ENCODE results near the gene GRB7. TPM values are rescaled to one million over a fixed set of nuclear protein-coding genes. Genes with fewer than 3 reads are reported as not detected.

Gene GRB7
- total and polyA plus RNA-seq, 2 donors (not counting 1 experiment from before 2014, with no cell fraction given), result 0.81 to 0.84 TPM

GRCh38 chr17:39742126-39742855, 4.6 kb downstream of the GRB7 start:
- H3K27ac ChIP-seq (ENCODE audit: low read length in 2 of 2), result no peak overlapping the region
- H3K4me1 Mint-ChIP-seq, result peaks cover 28% of the 10 kb centered on the region
- DNase-seq, result no peak
- no peak overlapping the region for H3K4me3 ChIP-seq (ENCODE audit: control extremely low read depth in 1 of 5, extremely low read depth in 1 of 5, insufficient read depth in 1 of 5, low read depth in 2 of 5, low read length in 4 of 5)
- no peak overlapping the region for H2AFZ ChIP-seq (ENCODE audit: insufficient read depth, low read depth, low read length, poor library complexity, severe bottlenecking)
- CTCF ChIA-PET, result interaction anchor here (1.4 kb wide), 1 partner anchor 12 kb away, joined by 5 read pairs; the partner anchor contains the start of gene MIEN1
- no peak overlapping the region for H3K4me2 ChIP-seq (replicated peaks; ENCODE audit: low read depth, low read length, poor library complexity, severe bottlenecking)
- H3K27me3 ChIP-seq (replicated peaks in 1 of 4; ENCODE audit: control extremely low read depth in 1 of 4, control insufficient read depth in 3 of 4, insufficient read depth in 4 of 4, low read length in 3 of 4), result peaks cover 0 to 34% (median 12%) of the 10 kb centered on the region in 4 experiments
- WGBS (ENCODE audit: insufficient coverage), result 94% methylated on average over 12 of the region's 18 CpGs
- TF ChIP-seq EZH2 (IDR thresholded peaks at IDR 0.05; ENCODE audit: borderline replicate concordance, insufficient read depth, low read depth, low read length, poor library complexity, severe bottlenecking) (no peak), CTCF (IDR thresholded peaks at IDR 0.05) (no peak)
- H3K4me1 ChIP-seq (ENCODE audit: control insufficient read depth in 2 of 2, insufficient read depth in 2 of 2, low read length in 2 of 2), result peaks cover 32 to 35% of the 10 kb centered on the region in 2 donors
- no peaks in the 10 kb centered on the region for H3K9me3 Mint-ChIP-seq (ENCODE audit: insufficient read depth)
- H3K27me3 Mint-ChIP-seq, result peaks cover 19% of the 10 kb centered on the region
- H3K27ac Mint-ChIP-seq, result no peak overlapping the region
- H3K36me3 ChIP-seq (replicated peaks in 1 of 2; ENCODE audit: control extremely low read depth in 1 of 2, control insufficient read depth in 1 of 2, extremely low read depth in 1 of 2, insufficient read depth in 2 of 2, low read length in 1 of 2), result no peaks in the 10 kb centered on the region
- H3K9ac ChIP-seq (ENCODE audit: low read length), result no peak overlapping the region
- peaks cover 2% of the 10 kb centered on the region for H3K79me2 ChIP-seq (ENCODE audit: control insufficient read depth, insufficient read depth, low read length)
- no peak overlapping the region for H3K4me3 Mint-ChIP-seq
- H4K20me1 ChIP-seq (ENCODE audit: control insufficient read depth, insufficient read depth, low read length, poor library complexity, severe bottlenecking), result no peaks in the 10 kb centered on the region
- no peak for ATAC-seq (ENCODE audit: low read depth)
- intact Hi-C loops (cut with micrococcal nuclease), result no loop called here
- peaks cover 0 to 7% (median 0%) of the 10 kb centered on the region in 3 donors for H3K9me3 ChIP-seq (ENCODE audit: control extremely low read depth in 1 of 3, control insufficient read depth in 2 of 3, insufficient read depth in 1 of 3, low read length in 2 of 3)
- POLR2A ChIA-PET, result interaction anchor here (0.5 to 0.6 kb wide), 3 partner anchors 185 to 536 kb away, joined by 3 to 5 read pairs (median 3); partner anchors contain the start of genes LRRC3C and ORMDL3

Measured in B cell (primary cell).